NCI-H146 treated with DMSO at 0.1 percent for 48 hours (cell line): Measurements from ENCODE around the gene SLC13A2.
"Not testable (repeated sequence)": the region's sequence is repeated elsewhere in the genome, so short reads cannot be mapped to it uniquely, and the experiment has no call there.

Experiments
- DNase-seq: peaks from one replicate; lab custom pipeline; 2025; ENCODE audit not compliant: unreplicated experiment; lab: John Stamatoyannopoulos, UW

SLC13A2 gene

DNA sequence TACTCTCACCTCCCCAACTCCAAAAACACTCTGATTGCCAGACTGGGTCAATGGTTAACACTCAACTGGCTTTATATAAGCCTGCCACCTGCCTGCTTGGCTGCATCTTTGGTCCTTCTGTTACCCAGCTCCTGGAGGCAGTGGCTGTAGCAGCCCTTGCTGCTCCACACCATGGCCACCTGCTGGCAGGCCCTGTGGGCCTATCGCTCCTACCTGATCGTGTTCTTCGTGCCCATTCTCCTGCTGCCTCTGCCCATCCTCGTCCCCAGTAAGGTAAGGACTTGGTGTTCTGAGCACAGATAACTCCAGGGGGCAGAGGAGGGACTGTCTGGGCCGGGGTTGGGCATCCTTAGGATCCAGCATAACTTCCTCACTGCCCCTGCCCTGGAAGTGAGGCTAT, at the start of gene SLC13A2:
TSS of gene SLC13A2 (plus strand) at position 103 of the 400 bp plus-strand sequence. CDS start at position 172, 69 bp downstream.
- no peak for DNase-seq

DNA sequence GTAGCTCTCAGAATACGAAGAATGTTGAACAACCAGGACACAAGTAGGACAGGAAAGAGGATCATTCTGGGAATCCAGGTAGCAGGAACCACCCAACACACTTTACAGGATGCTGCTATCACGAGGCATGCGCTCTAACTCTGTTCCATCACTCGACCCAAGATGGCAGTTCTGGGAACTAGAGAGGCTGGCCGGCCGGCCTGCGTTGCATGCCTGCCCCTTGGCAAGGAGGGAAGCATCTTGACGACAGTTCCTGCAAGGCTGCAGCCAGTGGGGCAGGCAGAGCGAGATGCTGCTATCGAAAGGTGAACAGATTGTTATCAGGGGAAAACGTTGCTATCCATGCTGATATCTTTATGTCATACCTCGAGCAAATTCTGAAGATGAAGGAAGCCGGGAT, 48.2 kb upstream of the SLC13A2 start:
- no peak for DNase-seq

GRCh38 chr17:28426081-28426519, 47.3 kb upstream of the SLC13A2 start:
- no peak for DNase-seq

DNA sequence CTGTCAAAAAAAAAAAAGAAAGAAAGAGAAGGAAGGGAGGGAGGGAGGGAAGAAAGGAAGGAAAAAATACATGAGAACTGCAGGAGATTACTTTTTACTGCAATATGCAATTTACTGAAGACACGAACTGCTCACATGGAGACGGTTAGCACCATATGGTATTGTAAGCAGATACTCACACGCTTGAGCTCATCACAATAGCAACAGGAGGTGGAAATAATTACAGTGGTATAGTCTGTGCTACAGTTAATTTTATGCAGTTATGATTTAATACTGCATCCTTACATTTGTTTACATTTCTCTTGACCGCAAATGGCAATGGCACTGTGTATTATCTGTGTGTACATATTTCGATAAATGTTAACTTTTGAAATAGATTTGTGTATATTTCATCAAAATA, 46.1 kb upstream of the SLC13A2 start:
- DNase-seq = peak; percentile 59

GRCh38 chr17:28427982-28428381, 45.5 kb upstream of the SLC13A2 start:
- not testable (repeated sequence) for DNase-seq

- no peak for DNase-seq
Measured at GRCh38 chr17:28433721-28434120, 39.7 kb upstream of the SLC13A2 start.

- DNase-seq = not testable (repeated sequence)
Measured at GRCh38 chr17:28434326-28434725, 39.1 kb upstream of the SLC13A2 start.

GRCh38 chr17:28443901-28444638, 29.4 kb upstream of the SLC13A2 start:
- DNase-seq = no peak

GRCh38 chr17:28446716-28447395, 26.6 kb upstream of the SLC13A2 start:
- no peak for DNase-seq

DNA sequence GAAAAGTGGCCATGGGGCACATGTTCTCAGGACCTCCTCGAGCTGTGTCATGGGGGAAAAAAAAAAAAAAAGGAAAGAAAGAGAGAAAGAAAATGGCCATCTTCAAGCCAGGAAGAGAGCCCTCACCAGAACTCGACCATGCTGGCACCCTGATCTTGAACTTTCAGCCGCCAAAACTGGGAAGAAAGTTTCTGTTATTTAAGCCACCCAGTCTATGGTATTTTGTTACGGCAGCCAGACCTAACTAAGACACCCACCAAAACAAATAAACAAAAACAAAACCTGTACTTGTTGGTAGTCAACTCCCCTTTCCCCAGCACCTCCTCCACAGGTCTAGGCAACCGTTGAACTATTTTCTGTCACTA, 26.1 kb upstream of the SLC13A2 start:
- DNase-seq = no peak

DNA sequence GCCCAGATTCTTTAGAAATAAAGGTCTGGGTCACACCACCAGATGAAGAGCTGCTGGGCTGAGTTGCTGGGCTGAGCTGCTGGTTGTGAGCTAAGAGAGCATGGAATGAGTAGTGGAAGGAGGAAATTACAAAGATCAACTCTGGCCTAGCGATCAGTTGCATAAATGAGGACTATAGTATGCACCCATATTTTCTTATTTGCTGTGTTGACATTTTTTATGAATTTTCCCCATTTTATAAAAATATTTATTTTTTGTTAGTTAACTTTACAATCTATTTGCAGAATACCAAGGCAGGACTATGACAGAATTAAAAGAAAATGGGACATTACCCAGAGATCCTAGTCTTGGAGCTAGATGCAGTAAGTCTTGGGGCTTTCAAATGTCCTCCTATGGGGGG, 23.6 kb upstream of the SLC13A2 start:
- no peak for DNase-seq

GRCh38 chr17:28457890-28458289, 15.6 kb upstream of the SLC13A2 start:
- DNase-seq = no peak

DNA sequence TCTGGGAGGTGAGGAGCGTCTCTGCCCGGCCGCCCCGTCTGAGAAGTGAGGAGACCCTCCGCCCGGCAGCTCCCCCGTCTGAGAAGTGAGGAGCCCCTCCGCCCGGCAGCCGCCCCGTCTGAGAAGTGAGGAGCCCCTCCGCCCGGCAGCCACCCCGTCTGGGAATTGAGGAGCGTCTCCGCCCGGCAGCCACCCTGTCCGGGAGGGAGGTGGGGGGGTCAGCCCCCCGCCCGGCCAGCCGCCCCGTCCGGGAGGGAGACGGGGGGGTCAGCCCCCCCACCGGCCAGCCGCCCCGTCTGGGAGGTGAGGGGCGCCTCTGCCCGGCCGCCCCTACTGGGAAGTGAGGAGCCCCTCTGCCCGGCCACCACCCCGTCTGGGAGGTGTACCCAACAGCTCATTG, 14.6 kb upstream of the SLC13A2 start:
- DNase-seq = not testable (repeated sequence)

GRCh38 chr17:28460901-28461300, 12.5 kb upstream of the SLC13A2 start:
- DNase-seq = no peak

GRCh38 chr17:28466001-28466400, 7.4 kb upstream of the SLC13A2 start:
- no peak for DNase-seq

- DNase-seq = no peak
Measured at GRCh38 chr17:28466521-28467048, 6.9 kb upstream of the SLC13A2 start.

- no peak for DNase-seq
Measured at GRCh38 chr17:28467456-28468025, 5.9 kb upstream of the SLC13A2 start.

GRCh38 chr17:28468033-28468735, 5.3 kb upstream of the SLC13A2 start:
- DNase-seq = not testable (repeated sequence)

DNA sequence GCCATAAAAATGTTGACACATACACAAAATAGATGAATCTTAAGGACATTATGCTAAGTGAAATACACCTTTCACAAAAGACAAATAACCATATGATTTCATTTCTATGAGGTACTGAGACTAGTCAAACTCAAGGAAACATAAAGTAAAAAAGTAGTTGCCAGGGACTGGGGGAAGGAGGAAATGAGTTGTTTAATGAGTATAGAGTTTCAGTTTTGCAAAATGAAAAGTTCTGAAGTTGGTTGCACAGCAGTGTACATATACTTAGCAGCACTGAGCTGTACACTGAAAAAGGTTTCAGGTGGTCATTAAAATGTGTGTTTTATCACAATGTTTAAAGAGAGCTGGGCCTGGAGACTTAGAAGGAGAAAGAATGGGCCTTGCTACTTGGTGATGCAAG, 4.7 kb upstream of the SLC13A2 start:
- DNase-seq = no peak

- no peak for DNase-seq
Measured at GRCh38 chr17:28469376-28469775, 4.1 kb upstream of the SLC13A2 start.

GRCh38 chr17:28470266-28470913, 3.1 kb upstream of the SLC13A2 start:
- no peak for DNase-seq
